Lower lobe of right lung (tissue), 2 donors: ENCODE data around the gene VPS8. TPM values are rescaled to one million over a fixed set of nuclear protein-coding genes. Genes with fewer than 3 reads are reported as not detected.
A peak's percentile ranks its signal among the peaks of the same experiment; 100 is the strongest.

ENCODE experiments used
- ATAC-seq, 2 donors: fragments of 200-7000 bp; cut with Tn5 transposase; one replicate each; pipeline ENCODE4 v1.9.1; 2020 to 2022; ENCODE audit warnings: mild to moderate bottlenecking in 2 of 2, moderate library complexity in 2 of 2
- DNase-seq: peaks from one replicate; pipeline ENCODE4 v3.0.0-alpha.2; 2020
- H3K27ac ChIP-seq: fragments of 200-600 bp; one replicate; pipeline ENCODE4 v1.8.0; 2022
- H3K27me3 ChIP-seq: fragments of 200-600 bp; one replicate; pipeline ENCODE4 v1.8.0; 2022; ENCODE audit warnings: low read depth
- H3K36me3 ChIP-seq: fragments of 200-600 bp; one replicate; pipeline ENCODE4 v1.8.0; 2022; ENCODE audit warnings: mild to moderate bottlenecking
- H3K4me1 ChIP-seq: fragments of 200-600 bp; one replicate; pipeline ENCODE4 v1.8.0; 2022
- H3K4me3 ChIP-seq: fragments of 200-600 bp; one replicate; pipeline ENCODE4 v1.8.0; 2022; ENCODE audit warnings: mild to moderate bottlenecking
- H3K9me3 ChIP-seq: fragments of 200-600 bp; one replicate; pipeline ENCODE4 v1.8.0; 2022
- CTCF ChIP-seq: fragments of 200-600 bp; IDR thresholded peaks from one replicate; pipeline ENCODE4 v1.8.0; 2022; ENCODE audit warnings: antibody characterized with exemption, mild to moderate bottlenecking
- intact Hi-C: fragments of 100-400 bp; cut with DNase I; formaldehyde crosslinking; loops from one replicate; pipeline ENCODE4 v1.11.0; 2022
- total RNA-seq: library from RNA; stranded (reverse); fragmentation: NEBNext Ultra II Directional; extraction: Animal tissue kit (Norgen Biotek cat#: 25700); gene quantifications from one replicate; pipeline ENCODE4 v1.2.1, GENCODE V29; 2021
- donor health status: DM: no; HTN: yes; CAD: no; lungs with severe emphysema.

VPS8 gene
- total RNA-seq, 1 donor from 2014 or later = 84.7 TPM

GRCh38 chr3:184822081-184822480, 10.1 kb downstream of the VPS8 start:
- H3K36me3 ChIP-seq = peaks cover 12% of the 10 kb centered on the region
- H3K9me3 ChIP-seq = no peaks in the 10 kb centered on the region
- no peak overlapping the region for H3K27ac ChIP-seq
- TF ChIP-seq CTCF = no peak
- intact Hi-C loops = no loop called here
- no peaks in the 10 kb centered on the region for H3K4me1 ChIP-seq
- no peak overlapping the region for H3K4me3 ChIP-seq
- H3K27me3 ChIP-seq = no peaks in the 10 kb centered on the region
- DNase-seq (no peak), ATAC-seq (no peak)

GRCh38 chr3:184822654-184823053, 10.7 kb downstream of the VPS8 start:
- DNase-seq (no peak), ATAC-seq (peak in 1 of 2 donors; percentile 32)
- no peak overlapping the region for H3K27ac ChIP-seq
- H3K36me3 ChIP-seq = peaks cover 16% of the 10 kb centered on the region
- H3K9me3 ChIP-seq = no peaks in the 10 kb centered on the region
- no peaks in the 10 kb centered on the region for H3K4me1 ChIP-seq
- intact Hi-C loops = no loop called here
- no peak overlapping the region for H3K4me3 ChIP-seq
- no peak for TF ChIP-seq CTCF
- no peaks in the 10 kb centered on the region for H3K27me3 ChIP-seq

GRCh38 chr3:184823990-184824389, 12.0 kb downstream of the VPS8 start:
- Histone ChIP-seq H3K27me3 (no peaks in the 10 kb centered on the region), H3K9me3 (no peaks in the 10 kb centered on the region), H3K4me1 (no peaks in the 10 kb centered on the region), H3K36me3 (peaks cover 29% of the 10 kb centered on the region), H3K27ac (no peak overlapping the region), H3K4me3 (no peak overlapping the region)
- intact Hi-C loops = no loop called here
- no peak for TF ChIP-seq CTCF
- DNase-seq = no peak
- no peak for ATAC-seq

- H3K4me3 ChIP-seq = no peak overlapping the region
- no peak for ATAC-seq
- H3K4me1 ChIP-seq = no peaks in the 10 kb centered on the region
- TF ChIP-seq CTCF = no peak
- H3K27me3 ChIP-seq = no peaks in the 10 kb centered on the region
- H3K36me3 ChIP-seq = peaks cover 41% of the 10 kb centered on the region
- no peak overlapping the region for H3K27ac ChIP-seq
- no peak for DNase-seq
- no peaks in the 10 kb centered on the region for H3K9me3 ChIP-seq
- intact Hi-C loops = no loop called here
These were observed 13.3 kb downstream of the VPS8 start for GRCh38 chr3:184825121-184825820.

- Histone ChIP-seq H3K36me3 (peaks cover 63% of the 10 kb centered on the region), H3K27ac (no peak overlapping the region), H3K4me3 (no peak overlapping the region), H3K9me3 (no peaks in the 10 kb centered on the region), H3K4me1 (no peaks in the 10 kb centered on the region), H3K27me3 (no peaks in the 10 kb centered on the region)
- DNase-seq (no peak), ATAC-seq (no peak)
- intact Hi-C loops = no loop called here
- TF ChIP-seq CTCF = no peak
These were observed 15.6 kb downstream of the VPS8 start for GRCh38 chr3:184827572-184827971.
